ENCODE results near the gene RAPGEF2.

GRCh38 chr4:159121371-159121770 is 18.5 kb downstream of the RAPGEF2 start:
- TF ChIP-seq CTCF (conservative IDR thresholded peaks at IDR 0.05; ENCODE audit: low read depth in 2 of 2) (no peak), REST (IDR thresholded peaks at IDR 0.05; ENCODE audit: unreplicated experiment) (no peak), EZH2 (IDR thresholded peaks at IDR 0.05; ENCODE audit: low read depth, unreplicated experiment) (no peak), ZNF114 (CRISPR knock-in tag; IDR thresholded peaks at IDR 0.05) (no peak), POLR2AphosphoS5 (IDR thresholded peaks at IDR 0.05; ENCODE audit: low read depth) (no peak)
